KG1 (cell line): ENCODE data around the gene IL17RA.
"Not testable (repeated sequence)": the region's sequence is repeated elsewhere in the genome, so short reads cannot be mapped to it uniquely, and the experiment has no call there.

Experiments used
- DNase-seq: peaks from one replicate; lab custom pipeline; 2025; lab: John Stamatoyannopoulos, UW

The IL17RA gene

GRCh38 chr22:17084554-17085276, at the start of gene IL17RA:
IL17RA (plus strand) TSS chr22:17085000; CDS start chr22:17085092, 92 bp downstream.
- DNase-seq, result peak; percentile 49

- no peak for DNase-seq
Observed at GRCh38 chr22:17035246-17035645, 49.6 kb upstream of the IL17RA start.

GRCh38 chr22:17035976-17036841, 48.6 kb upstream of the IL17RA start:
- DNase-seq, result not testable (repeated sequence)

- DNase-seq, result not testable (repeated sequence)
Observed at GRCh38 chr22:17036842-17037711, 47.7 kb upstream of the IL17RA start.

GRCh38 chr22:17043521-17043920, 41.3 kb upstream of the IL17RA start:
- DNase-seq, result no peak

- no peak for DNase-seq
Observed at GRCh38 chr22:17046566-17047348, 38.0 kb upstream of the IL17RA start.

GRCh38 chr22:17047656-17048055, 37.1 kb upstream of the IL17RA start:
- DNase-seq, result no peak

- DNase-seq, result no peak
Observed at GRCh38 chr22:17056058-17056457, 28.7 kb upstream of the IL17RA start.

GRCh38 chr22:17056807-17057206, 28.0 kb upstream of the IL17RA start:
- no peak for DNase-seq

- no peak for DNase-seq
Observed at GRCh38 chr22:17057959-17058814, 26.6 kb upstream of the IL17RA start.

- DNase-seq, result no peak
Observed at GRCh38 chr22:17060126-17060525, 24.7 kb upstream of the IL17RA start.

GRCh38 chr22:17063411-17064106, 21.2 kb upstream of the IL17RA start:
- no peak for DNase-seq

- no peak for DNase-seq
Observed at GRCh38 chr22:17064498-17065100, 20.2 kb upstream of the IL17RA start.

- no peak for DNase-seq
Observed at GRCh38 chr22:17065433-17065832, 19.4 kb upstream of the IL17RA start.

GRCh38 chr22:17072877-17073276, 11.9 kb upstream of the IL17RA start:
- DNase-seq, result no peak

GRCh38 chr22:17074648-17075002, 10.2 kb upstream of the IL17RA start:
- DNase-seq, result no peak

GRCh38 chr22:17077255-17077654, 7.5 kb upstream of the IL17RA start:
- DNase-seq, result no peak

- no peak for DNase-seq
Observed at GRCh38 chr22:17079572-17079971, 5.2 kb upstream of the IL17RA start.

- no peak for DNase-seq
Observed at GRCh38 chr22:17083255-17083654, 1.5 kb upstream of the IL17RA start.
